HepG2 (cell line): ENCODE results near the gene TEKT1. TPM values are rescaled to one million over a fixed set of nuclear protein-coding genes. Genes with fewer than 3 reads are reported as not detected.
A peak's percentile ranks its signal among the peaks of the same experiment; 100 is the strongest.

Source experiments
- ATAC-seq: fragments of 200-7000 bp; cut with Tn5 transposase; 3 replicates; pipeline ENCODE4 v1.9.1; 2020; ENCODE audit warnings: mild to moderate bottlenecking, moderate library complexity
- Bru-seq: library from RNA; stranded (reverse); fragments of 400-500 nt; gene quantifications from one replicate; lab custom pipeline; 2021; lab: Mats Ljungman, UMichigan
- BruChase-seq, 2 experiments: library from RNA; stranded (reverse); fragments of 400-500 nt; gene quantifications; one replicate each; lab custom pipeline; 2021; lab: Mats Ljungman, UMichigan
- BruUV-seq: library from RNA; stranded (reverse); fragments of 400-500 nt; replicated peaks from 2 replicates; lab custom pipeline; 2021; lab: Mats Ljungman, UMichigan
- CTCF ChIA-PET: fragments of 300-600 bp; formaldehyde crosslinking; extraction: SDS; loops from one replicate; lab custom pipeline; 2021; ENCODE audit warnings: low total read pairs, inconsistent platforms, low intra/inter-chr PET ratio; lab: Yijun Ruan, JAX
- POLR2A ChIA-PET: fragments of 350-600 bp; sonication (Branson Sonifier 250); formaldehyde crosslinking; loops from one replicate; lab custom pipeline; 2020; ENCODE audit warnings: antibody characterized with exemption, inconsistent platforms; lab: Yijun Ruan, JAX
- DNase-seq: peaks from one replicate; pipeline ENCODE4 v3.0.0-alpha.2; 2015; ENCODE audit warnings: low spot score
- FAIRE-seq: peaks from 3 replicates; lab custom pipeline; 2011; peaks lifted over from hg19 to GRCh38; lab: Jason Lieb, UNC
- H2AFZ ChIP-seq: one replicate; pipeline ENCODE4 v1.6.1; 2011; ENCODE audit warnings: low read length, inconsistent platforms
- H3K27ac ChIP-seq: fragments of 300-600 bp; 3 replicates; pipeline ENCODE4 v1.8.0; 2011; ENCODE audit warnings: mixed run types, mild to moderate bottlenecking, mixed read lengths, low read length, inconsistent platforms; ENCODE audit not compliant: insufficient read depth; ENCODE audit errors: extremely low read length
- H3K27me3 ChIP-seq, 2 experiments: fragments of 200-600 bp in 1 of 2; 2 replicates in 1 of 2; 3 replicates in 1 of 2; pipeline versions ENCODE4 v1.6.0 to v1.8.0; 2011; ENCODE audit warnings: low read length in 2 of 2, mild to moderate bottlenecking in 2 of 2, moderate library complexity in 2 of 2, inconsistent platforms in 1 of 2; ENCODE audit not compliant: insufficient read depth in 2 of 2, control insufficient read depth in 1 of 2
- H3K36me3 ChIP-seq, 2 experiments: fragments of 200-600 bp in 1 of 2; replicated peaks in 1 of 2; 2 replicates in 1 of 2; 3 replicates in 1 of 2; pipeline versions ENCODE4 v1.5.1 to v1.8.0; 2011; ENCODE audit warnings: low read length in 2 of 2, inconsistent platforms in 1 of 2; ENCODE audit not compliant: insufficient read depth in 2 of 2, control insufficient read depth in 1 of 2
- H3K4me1 ChIP-seq: 2 replicates; pipeline ENCODE4 v1.5.1; 2012; ENCODE audit warnings: low read length, inconsistent platforms; ENCODE audit not compliant: insufficient read depth
- H3K4me2 ChIP-seq: 2 replicates; pipeline ENCODE4 v1.6.0; 2011; ENCODE audit warnings: low read depth, low read length, inconsistent platforms
- H3K4me3 ChIP-seq, 3 experiments: fragments of 200-600 bp in 1 of 3; sonication (generic), shearing (Covaris generic) in 1 of 3; replicated peaks in 1 of 3; 2 replicates each; pipeline ENCODE4 v1.5.1; 2011 to 2016; ENCODE audit warnings: low read length in 3 of 3, inconsistent platforms in 2 of 3, low read depth in 2 of 3, mild to moderate bottlenecking in 2 of 3, control low read depth in 1 of 3, mixed read lengths in 1 of 3; ENCODE audit not compliant: insufficient read depth in 1 of 3
- H3K79me2 ChIP-seq: one replicate; pipeline ENCODE4 v1.6.1; 2011; ENCODE audit warnings: low read length, inconsistent platforms; ENCODE audit not compliant: insufficient read depth
- H3K9ac ChIP-seq: 2 replicates; pipeline ENCODE4 v1.6.0; 2011; ENCODE audit warnings: mild to moderate bottlenecking, low read depth, low read length, inconsistent platforms; ENCODE audit not compliant: insufficient read depth
- H3K9me3 ChIP-seq: 2 replicates; pipeline ENCODE4 v1.5.1; 2012; ENCODE audit warnings: mild to moderate bottlenecking, low read length
- H4K20me1 ChIP-seq: 2 replicates; pipeline ENCODE4 v1.6.0; 2011; ENCODE audit warnings: inconsistent platforms, mild to moderate bottlenecking, low read length, moderate library complexity; ENCODE audit not compliant: insufficient read depth
- BRD4 ChIP-seq: sonication (generic); formaldehyde crosslinking; IDR thresholded peaks from 2 replicates; pipeline ENCODE4 v1.4.0; 2020; ENCODE audit warnings: missing genetic modification reagents
- CREB1 ChIP-seq, 2 experiments: fragments of 450-650 bp in 1 of 2; IDR thresholded peaks; 2 replicates each; pipeline ENCODE4 v1.6.1; 2016 to 2017; ENCODE audit warnings: control low read depth in 1 of 2, mild to moderate bottlenecking in 1 of 2, missing compliant biosample characterization in 1 of 2, missing genetic modification characterization in 1 of 2
- DMAP1 ChIP-seq: IDR thresholded peaks from 2 replicates; pipeline ENCODE4 v1.6.1; 2016
- FOXA3 ChIP-seq: IDR thresholded peaks from 2 replicates; pipeline ENCODE4 v1.6.1; 2016; ENCODE audit warnings: missing genetic modification reagents, missing compliant biosample characterization
- KDM5B ChIP-seq: sonication (generic); formaldehyde crosslinking; IDR thresholded peaks from 2 replicates; pipeline ENCODE4 v1.4.0; 2020; ENCODE audit warnings: missing genetic modification reagents, mild to moderate bottlenecking, borderline replicate concordance
- MTA3 ChIP-seq: sonication (generic); formaldehyde crosslinking; IDR thresholded peaks from 2 replicates; pipeline ENCODE4 v1.4.0; 2020; ENCODE audit warnings: missing genetic modification reagents
- MXD3 ChIP-seq: IDR thresholded peaks from 2 replicates; pipeline ENCODE4 v1.6.1; 2016; ENCODE audit warnings: mild to moderate bottlenecking, missing biosample characterization, missing genetic modification reagents
- NR3C1 ChIP-seq: sonication (generic); formaldehyde crosslinking; IDR thresholded peaks from 2 replicates; pipeline ENCODE4 v1.4.0; 2020; ENCODE audit warnings: missing genetic modification reagents
- RBM22 ChIP-seq: fragments of 200-400 bp; formaldehyde crosslinking; optimal IDR thresholded peaks from 2 replicates; pipeline ENCODE3; 2017; ENCODE audit warnings: mild to moderate bottlenecking, low read length, moderate library complexity
- SALL2 ChIP-seq: sonication (generic); formaldehyde crosslinking; IDR thresholded peaks from 2 replicates; pipeline ENCODE4 v1.8.1; 2023; ENCODE audit warnings: mild to moderate bottlenecking, missing genetic modification reagents, inconsistent platforms
- STAG1 ChIP-seq: sonication (generic); formaldehyde crosslinking; IDR thresholded peaks from 2 replicates; pipeline ENCODE4 v1.4.0; 2020; ENCODE audit warnings: missing genetic modification reagents
- U2AF2 ChIP-seq: fragments of 200-400 bp; formaldehyde crosslinking; IDR thresholded peaks from 2 replicates; pipeline ENCODE4 v1.6.1; 2017; ENCODE audit warnings: low read depth, mild to moderate bottlenecking, low read length
- ZC3H4 ChIP-seq: sonication (generic); formaldehyde crosslinking; IDR thresholded peaks from 2 replicates; pipeline ENCODE4 v1.4.0; 2020; ENCODE audit warnings: missing genetic modification reagents, borderline replicate concordance
- ZKSCAN1 ChIP-seq: fragments of 150-350 bp; IDR thresholded peaks from 2 replicates; pipeline ENCODE4 v1.6.1; 2014; ENCODE audit warnings: low read length
- ZNF124 ChIP-seq: sonication (generic); formaldehyde crosslinking; IDR thresholded peaks from 2 replicates; pipeline ENCODE4 v1.4.0; 2020; ENCODE audit warnings: missing genetic modification reagents
- ZNF703 ChIP-seq: sonication (generic); formaldehyde crosslinking; IDR thresholded peaks from 2 replicates; pipeline ENCODE4 v1.5.1; 2020; ENCODE audit warnings: missing genetic modification reagents, mild to moderate bottlenecking, moderate library complexity, borderline replicate concordance
- ZNF773 ChIP-seq: sonication (generic); formaldehyde crosslinking; IDR thresholded peaks from 2 replicates; pipeline ENCODE4 v1.4.0; 2020; ENCODE audit warnings: missing genetic modification reagents, borderline replicate concordance
- ZNF839 ChIP-seq: sonication (generic); formaldehyde crosslinking; IDR thresholded peaks from 2 replicates; pipeline ENCODE4 v1.4.0; 2020; ENCODE audit warnings: missing genetic modification reagents, mild to moderate bottlenecking, borderline replicate concordance
- WGBS: methylation state at CpG from one replicate; pipeline ENCODE4 v1.1.6; 2017; ENCODE audit warnings: low lambda C conversion rate; 5-methylcytosine and 5-hydroxymethylcytosine counted together
- in situ Hi-C: cut with HindIII; loops from 2 replicates; pipeline ENCODE4 v1.10.0; 2017; ENCODE audit warnings: low pct_unique_long_range_greater_than_20kb; ENCODE audit not compliant: extremely low pct_ligation_motif_present
- intact Hi-C: fragments of 100-400 bp; cut with micrococcal nuclease; formaldehyde crosslinking; loops from one replicate; pipeline ENCODE4 v1.10.0; 2022; ENCODE audit not compliant: unreplicated experiment
- long read RNA-seq, 2 experiments: library from RNA in 1 of 2; library from polyadenylated mRNA in 1 of 2; stranded (forward) in 1 of 2; unstranded in 1 of 2; transcript quantifications; one replicate each; pipeline ENCODE4 v2.0.0, GENCODE V29; 2019 to 2022
- polyA minus RNA-seq, 3 experiments: library from RNA; depleted of rRNA, polyadenylated mRNA; stranded (reverse); fragments of >200 nt; gene quantifications; 2 replicates each; pipeline ENCODE4 v1.2.3, GENCODE V29; 2011; ENCODE audit warnings: low replicate concordance in 1 of 3
- polyA plus RNA-seq, 8 experiments: library from polyadenylated mRNA; depleted of rRNA in 3 of 8; stranded (reverse) in 7 of 8; unstranded in 1 of 8; fragments of >200 nt; fragmentation: Illumina TruSeq in 4 of 8; extraction: Trizol in 4 of 8; gene quantifications; 2 replicates each; pipeline versions ENCODE4 v1.2.1 to v1.2.3, GENCODE V29; 2011 to 2016; ENCODE audit warnings: low read depth in 4 of 8, missing spikeins in 1 of 8, mixed read lengths in 1 of 8; ENCODE audit not compliant: insufficient read depth in 1 of 8
- total RNA-seq, 5 experiments: library from RNA; depleted of rRNA; stranded (reverse); fragments of >200 nt; fragmentation: Illumina TruSeq; extraction: Trizol; gene quantifications; 2 replicates each; pipeline ENCODE4 v1.2.3, GENCODE V29; 2016; ENCODE audit warnings: low read depth in 1 of 5
- TF ChIP-seq, protein P1 (sequence below): sonication (generic); formaldehyde crosslinking; conservative IDR thresholded peaks from 2 replicates; pipeline ENCODE4 v1.4.0; 2020; ENCODE audit warnings: missing genetic modification reagents

The TEKT1 gene
- total RNA-seq (2016; rRNA removed; fragmentation: Illumina TruSeq; extraction: Trizol) (not detected in 2 replicates), polyA plus RNA-seq (2011; rRNA removed) (not detected in 2 replicates), polyA minus RNA-seq (2011; rRNA and poly(A)+ RNA removed; ENCODE audit: low replicate concordance) (not detected in 2 replicates), Bru-seq, nascent RNA (percentile 3 among the genes with signal in this experiment), BruChase-seq, experiment 1, labeled RNA remaining after a 6-hour chase (not detected), BruChase-seq, experiment 2, labeled RNA remaining after a 2-hour chase (percentile 2 among the genes with signal in this experiment)
- not detected in 2 replicates for total RNA-seq (2016; cell fraction: cytosol; rRNA removed; fragmentation: Illumina TruSeq; extraction: Trizol; ENCODE audit: low read depth)
- not detected in 2 replicates for total RNA-seq (2016; cell fraction: insoluble cytoplasmic fraction; rRNA removed; fragmentation: Illumina TruSeq; extraction: Trizol)
- total RNA-seq (2016; cell fraction: membrane; rRNA removed; fragmentation: Illumina TruSeq; extraction: Trizol), result not detected in 2 replicates
- not detected in 2 replicates for total RNA-seq (2016; cell fraction: nucleus; rRNA removed; fragmentation: Illumina TruSeq; extraction: Trizol)
- polyA plus RNA-seq (2011; cell fraction: cytosol; rRNA removed), result not detected in 2 replicates
- not detected in 2 replicates for polyA plus RNA-seq (2011; cell fraction: nucleus; rRNA removed)
- polyA plus RNA-seq (2012), result 0.09 TPM in 1 of 2 replicates, not detected in the other
- polyA plus RNA-seq (2016; cell fraction: cytosol; fragmentation: Illumina TruSeq; extraction: Trizol; ENCODE audit: low read depth), result not detected in 2 replicates
- polyA plus RNA-seq (2016; cell fraction: insoluble cytoplasmic fraction; fragmentation: Illumina TruSeq; extraction: Trizol; ENCODE audit: low read depth), result not detected in 2 replicates
- polyA plus RNA-seq (2016; cell fraction: membrane; fragmentation: Illumina TruSeq; extraction: Trizol; ENCODE audit: low read depth), result not detected in 2 replicates
- polyA plus RNA-seq (2016; cell fraction: nucleus; fragmentation: Illumina TruSeq; extraction: Trizol; ENCODE audit: insufficient read depth, low read depth), result not detected in 2 replicates
- polyA minus RNA-seq (2011; cell fraction: cytosol; rRNA and poly(A)+ RNA removed), result not detected in 2 replicates
- not detected in 2 replicates for polyA minus RNA-seq (2011; cell fraction: nucleus; rRNA and poly(A)+ RNA removed)
- long read RNA-seq, experiment 1, result 0 reads
- long read RNA-seq, experiment 2, result 0 reads

- no TSS peak for BruUV-seq
- Histone ChIP-seq H3K4me2 (peak within 1 kb of the TSS; percentile 97), H3K9me3 (no peaks in the 10 kb centered on the region), H3K4me3 (peak within 1 kb of the TSS; percentile 41 to 73 (median 51); a peak in 5 of 6 replicates), H4K20me1 (no peaks in the 10 kb centered on the region), H3K9ac (peak within 1 kb of the TSS; percentile 54), H3K4me1 (peaks cover 13% of the 10 kb centered on the region), H2AFZ (no peak within 1 kb of the TSS), H3K79me2 (no peaks in the 10 kb centered on the region), H3K36me3 (no peaks in the 10 kb centered on the region), H3K27me3 (peaks cover 1 to 20% of the 10 kb centered on the region in 2 experiments; a peak in 3 of 5 replicates), H3K27ac (no peak within 1 kb of the TSS)
- CTCF ChIA-PET, result no interaction called here
- ATAC-seq (peak; percentile 98), FAIRE-seq (peak; percentile 64), DNase-seq (peak; percentile 77)
- POLR2A ChIA-PET, result interaction anchor here (0.8 to 1.3 kb wide), 3 partner anchors 17 to 155 kb away, joined by 3 to 5 read pairs (median 3); no protein-coding TSS in a partner anchor
- in situ Hi-C loops, result loop anchor here (10.0 kb wide), 1 partner anchor 167 kb away; no protein-coding TSS in a partner anchor
- intact Hi-C loops, result no loop called here
- 31% methylated on average over 5 of the region's 35 CpGs for WGBS
- TF ChIP-seq NR3C1 (CRISPR knock-in tag) (no peak), RBM22 (peak; percentile 99), CREB1 (IDR thresholded peaks at IDR 0.05) (peak; percentile 75), CREB1 (CRISPR knock-in tag; IDR thresholded peaks at IDR 0.05) (peak; percentile 54; the same call in 1 of the 2 replicates), STAG1 (CRISPR knock-in tag) (no peak), ZNF773 (CRISPR knock-in tag) (no peak), ZNF703 (CRISPR knock-in tag) (no peak), U2AF2 (0 out of 2 replicates have a peak, but pooled peaks have one; percentile 70), SALL2 (CRISPR knock-in tag) (no peak), BRD4 (no peak), ZC3H4 (CRISPR knock-in tag) (no peak), MXD3 (peak; percentile 22; the same call in 1 of the 2 replicates), ZNF839 (CRISPR knock-in tag) (no peak), ZNF124 (CRISPR knock-in tag) (no peak), ZKSCAN1 (no peak), FOXA3 (CRISPR knock-in tag) (peak; percentile 73), MTA3 (CRISPR knock-in tag) (no peak), DMAP1 (CRISPR knock-in tag) (no peak), KDM5B (CRISPR knock-in tag) (no peak)
- TF ChIP-seq, protein P1, sequence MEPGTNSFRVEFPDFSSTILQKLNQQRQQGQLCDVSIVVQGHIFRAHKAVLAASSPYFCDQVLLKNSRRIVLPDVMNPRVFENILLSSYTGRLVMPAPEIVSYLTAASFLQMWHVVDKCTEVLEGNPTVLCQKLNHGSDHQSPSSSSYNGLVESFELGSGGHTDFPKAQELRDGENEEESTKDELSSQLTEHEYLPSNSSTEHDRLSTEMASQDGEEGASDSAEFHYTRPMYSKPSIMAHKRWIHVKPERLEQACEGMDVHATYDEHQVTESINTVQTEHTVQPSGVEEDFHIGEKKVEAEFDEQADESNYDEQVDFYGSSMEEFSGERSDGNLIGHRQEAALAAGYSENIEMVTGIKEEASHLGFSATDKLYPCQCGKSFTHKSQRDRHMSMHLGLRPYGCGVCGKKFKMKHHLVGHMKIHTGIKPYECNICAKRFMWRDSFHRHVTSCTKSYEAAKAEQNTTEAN, result no peak
These were observed at the start of gene TEKT1 for GRCh38 chr17:6831661-6832263. TSS of gene TEKT1 (minus strand) at chr17:6831729. CDS start at chr17:6830376, 1,353 bp downstream.
